Measurements from ENCODE around the gene HPS1.

- TF ChIP-seq CTCF (conservative IDR thresholded peaks at IDR 0.05): no peak
- TF ChIP-seq ZFX (IDR thresholded peaks at IDR 0.05): no peak
Observed at GRCh38 chr10:98378722-98379121, 68.0 kb downstream of the HPS1 start.

All from C4-2B (cell line).